ENCODE results near the gene ZNF335.
"Not testable (repeated sequence)": the region's sequence is repeated elsewhere in the genome, so short reads cannot be mapped to it uniquely, and the experiment has no call there.

Gene ZNF335

GRCh38 chr20:45970646-45971424 is 1.2 kb downstream of the ZNF335 start:
- DNase-seq (ENCODE audit: low spot score) = no peak

GRCh38 chr20:45969712-45970634 is 2.0 kb downstream of the ZNF335 start:
- DNase-seq (ENCODE audit: low spot score) = peak; percentile 83

- no peak for DNase-seq (ENCODE audit: low spot score)
Measured at GRCh38 chr20:45968801-45969711, 2.9 kb downstream of the ZNF335 start.

- no peak for DNase-seq (ENCODE audit: low spot score)
Measured at GRCh38 chr20:45968081-45968671, 3.8 kb downstream of the ZNF335 start.

DNA sequence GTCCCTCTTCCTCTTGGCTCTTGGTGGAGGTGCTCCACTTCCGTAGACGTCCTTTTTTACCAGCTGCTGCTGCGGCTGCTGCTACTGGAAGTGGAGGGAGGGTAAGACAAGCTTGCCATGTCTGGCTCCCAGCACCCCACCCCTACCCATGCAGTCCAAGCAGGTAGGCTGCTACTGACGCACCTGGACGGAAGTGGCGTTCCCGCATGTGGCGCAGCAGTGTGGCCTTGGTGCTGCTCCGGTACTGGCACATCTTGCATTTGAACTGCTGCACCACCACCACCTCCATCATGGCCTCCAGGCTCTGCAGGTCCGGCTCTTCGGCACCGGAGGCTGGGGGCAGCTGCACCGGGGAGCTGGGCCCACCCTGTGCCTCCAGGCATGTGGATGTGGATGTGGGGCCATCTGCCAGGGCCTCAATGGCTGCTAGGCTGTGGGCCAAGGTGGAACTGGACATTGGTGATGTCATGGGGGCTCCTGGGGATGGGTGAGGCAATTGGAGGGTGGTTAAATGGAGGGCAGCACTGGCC is 4.4 kb downstream of the ZNF335 start:
- DNase-seq (ENCODE audit: low spot score) = no peak

GRCh38 chr20:45965169-45966002 is 6.6 kb downstream of the ZNF335 start:
- DNase-seq (ENCODE audit: low spot score) = no peak

DNA sequence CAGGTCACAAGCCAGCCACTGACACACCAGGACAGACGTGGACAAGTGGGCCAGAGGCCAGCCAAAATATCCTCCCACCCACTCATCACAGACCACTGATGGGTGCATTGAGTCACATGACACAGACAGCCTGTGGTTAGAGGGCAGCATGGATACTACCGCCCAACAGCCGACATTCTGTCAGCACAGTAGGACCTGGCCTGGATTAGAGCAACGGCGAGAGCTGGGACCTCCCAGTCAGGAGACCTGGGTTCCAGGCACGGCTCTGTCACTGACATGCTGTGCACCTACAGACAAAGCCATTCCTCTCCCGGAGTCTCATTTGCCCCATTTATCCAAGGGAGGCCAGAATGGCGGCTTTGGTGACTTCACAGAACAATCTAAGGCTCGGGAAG is 8.0 kb downstream of the ZNF335 start:
- DNase-seq (ENCODE audit: low spot score) = no peak

DNA sequence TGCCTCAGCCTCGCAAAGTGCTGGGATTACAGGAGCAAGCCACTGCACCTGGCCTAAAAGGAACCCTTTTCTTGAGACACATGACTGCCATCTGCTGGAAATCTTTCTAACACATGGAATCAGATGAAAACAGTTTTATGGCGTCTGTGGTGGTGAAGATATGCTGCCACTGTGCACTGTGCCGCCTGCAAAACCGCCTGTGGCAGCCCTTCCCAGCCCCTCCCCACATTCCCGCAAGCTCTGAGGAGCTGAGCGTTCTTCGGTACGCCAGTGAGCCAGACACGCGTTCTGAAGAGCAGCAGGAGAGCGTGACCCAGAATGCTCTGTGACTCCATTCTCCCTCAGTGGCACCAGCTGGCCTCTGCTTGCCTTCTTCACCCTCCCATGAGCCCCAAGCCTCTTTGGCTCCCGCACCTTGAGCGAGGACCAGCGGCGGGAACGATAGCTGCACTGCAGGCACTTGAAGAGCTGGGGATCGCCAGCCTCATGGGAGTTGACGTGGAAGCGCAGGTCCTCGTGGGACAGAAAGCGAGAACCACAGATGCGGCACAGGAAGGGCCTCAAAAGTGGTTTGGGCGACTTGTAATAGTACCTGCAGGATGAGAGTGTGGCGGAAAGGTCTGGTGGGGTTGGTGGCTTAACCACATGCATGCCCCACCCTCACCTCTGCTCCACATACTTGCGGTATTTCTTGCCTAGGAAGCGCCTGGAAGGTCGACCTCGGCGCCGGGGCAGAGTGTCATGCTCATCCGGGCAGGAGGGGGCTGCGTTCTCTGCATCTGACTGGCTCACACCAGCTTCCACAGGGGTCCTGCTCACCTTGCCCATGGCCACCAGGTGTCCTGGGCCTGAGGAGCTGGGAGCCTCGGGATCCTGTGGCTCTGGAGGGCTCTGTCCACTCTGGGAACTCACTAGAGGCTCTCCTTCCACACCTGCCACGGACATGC is 8.7 kb downstream of the ZNF335 start:
- no peak for DNase-seq (ENCODE audit: low spot score)

- no peak for DNase-seq (ENCODE audit: low spot score)
Measured at GRCh38 chr20:45962031-45962755, 9.8 kb downstream of the ZNF335 start.

GRCh38 chr20:45959956-45960630 is 11.9 kb downstream of the ZNF335 start:
- no peak for DNase-seq (ENCODE audit: low spot score)

DNA sequence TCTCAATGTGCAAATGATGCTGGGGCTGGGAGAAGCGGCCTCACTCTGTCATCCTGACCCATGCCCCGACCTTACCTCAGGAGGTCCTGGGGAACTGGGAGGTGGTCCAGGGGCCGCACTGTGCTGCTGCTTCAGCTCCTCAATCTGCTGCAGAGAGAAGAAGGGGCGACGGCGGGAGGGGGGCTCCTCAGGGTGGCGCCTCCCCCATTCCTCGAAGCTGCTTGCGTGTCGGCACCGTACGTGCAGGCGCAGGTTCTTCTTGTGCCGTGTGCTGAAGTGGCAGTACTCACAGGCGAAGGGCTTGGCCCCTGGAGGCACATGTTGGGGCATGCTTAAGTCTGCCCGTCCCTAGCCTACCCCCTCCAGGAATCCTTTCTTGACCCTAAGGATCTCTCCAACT is 12.9 kb downstream of the ZNF335 start:
- DNase-seq (ENCODE audit: low spot score) = no peak

DNA sequence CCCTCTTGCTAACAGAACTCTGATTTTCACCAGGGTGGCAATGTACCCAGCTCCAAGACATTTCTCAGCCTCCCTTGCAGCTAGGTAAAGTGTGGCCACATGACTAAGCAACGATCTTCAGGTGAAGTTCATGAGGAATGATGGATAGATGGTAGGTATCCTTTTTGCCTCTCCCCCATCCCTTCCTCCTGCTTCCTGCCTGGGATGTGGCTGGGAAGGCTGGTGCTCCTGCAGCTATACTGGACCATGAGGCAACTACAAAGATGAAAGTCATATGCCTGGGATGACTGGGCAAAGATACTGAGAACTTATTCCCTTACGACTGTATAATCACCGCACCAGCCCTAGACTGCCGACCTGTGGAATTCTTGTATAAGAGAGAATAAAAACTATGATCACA is 13.4 kb downstream of the ZNF335 start:
- no peak for DNase-seq (ENCODE audit: low spot score)

GRCh38 chr20:45957021-45957941 is 14.7 kb downstream of the ZNF335 start:
- DNase-seq (ENCODE audit: low spot score) = no peak

GRCh38 chr20:45956326-45956725 is 15.7 kb downstream of the ZNF335 start:
- not testable (repeated sequence) for DNase-seq (ENCODE audit: low spot score)

GRCh38 chr20:45953672-45954071 is 18.3 kb downstream of the ZNF335 start:
- no peak for DNase-seq (ENCODE audit: low spot score)

DNA sequence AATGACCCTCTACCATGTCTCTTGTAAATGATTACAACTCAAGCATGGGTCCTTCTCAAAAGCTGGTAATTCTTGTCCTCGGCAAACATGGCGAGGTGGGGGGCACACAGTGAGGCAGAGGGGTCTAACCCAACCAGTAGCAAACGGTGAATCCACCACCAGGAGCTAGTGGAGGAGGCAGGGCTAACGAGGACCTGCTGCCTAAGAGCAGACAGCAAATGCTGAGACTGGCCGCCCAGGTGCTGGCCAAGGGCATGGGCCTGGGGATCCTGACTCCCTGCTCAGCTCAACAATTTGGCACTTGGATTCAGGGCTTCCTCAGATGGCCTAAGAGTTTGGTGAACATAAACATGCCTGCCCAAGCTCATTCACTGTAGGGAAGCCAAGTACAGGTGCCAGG is 19.1 kb downstream of the ZNF335 start:
- DNase-seq (ENCODE audit: low spot score) = no peak
